NCI-H345 treated with DMSO at 0.1 percent for 48 hours (cell line): ENCODE data around the gene FAM78A.

ENCODE experiments used
- DNase-seq: peaks from one replicate; lab custom pipeline; 2025; ENCODE audit not compliant: unreplicated experiment; lab: John Stamatoyannopoulos, UW

Gene FAM78A

GRCh38 chr9:131240047-131240921 lies 36.0 kb downstream of the FAM78A start:
- DNase-seq: no peak

DNA sequence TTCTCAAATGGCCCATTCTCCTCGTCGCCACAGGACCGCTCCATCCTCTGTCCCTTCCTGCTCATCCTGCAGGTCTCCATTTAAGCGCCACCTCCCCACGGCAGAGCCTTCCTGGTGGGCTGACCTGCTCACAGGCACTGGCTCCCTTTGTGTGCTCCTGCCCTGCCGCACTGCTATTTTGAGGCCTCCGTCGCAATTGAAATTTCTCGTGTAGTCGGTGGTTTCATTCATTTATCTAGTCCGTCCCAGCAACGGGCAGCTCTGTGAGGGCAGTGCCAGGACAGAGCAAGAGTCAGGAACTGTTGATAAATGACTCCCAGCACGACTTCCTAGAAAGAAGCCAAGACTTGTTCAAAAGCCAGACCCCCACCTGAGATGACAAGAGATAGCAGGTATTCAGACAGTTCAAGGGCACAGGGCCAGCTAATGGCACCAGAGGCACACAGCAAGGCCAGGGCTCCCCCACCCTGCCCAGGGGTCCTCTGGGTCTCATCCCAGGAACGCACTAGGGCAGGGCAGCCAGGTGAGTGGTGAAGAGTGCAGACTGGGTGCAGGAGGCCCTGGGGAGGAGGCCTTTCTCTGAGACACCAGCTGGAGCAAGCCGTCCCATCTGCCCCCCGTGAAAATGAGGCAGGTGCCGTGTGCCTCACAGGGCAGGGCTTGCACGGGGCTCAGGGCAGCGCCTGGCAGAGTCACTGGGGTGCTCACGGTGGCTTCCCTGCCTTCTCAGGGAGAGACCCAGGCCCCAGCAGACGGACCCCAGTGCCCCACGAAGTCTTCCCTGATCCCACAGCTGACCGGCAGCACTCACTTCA lies 36.9 kb downstream of the FAM78A start:
- DNase-seq: no peak

DNA sequence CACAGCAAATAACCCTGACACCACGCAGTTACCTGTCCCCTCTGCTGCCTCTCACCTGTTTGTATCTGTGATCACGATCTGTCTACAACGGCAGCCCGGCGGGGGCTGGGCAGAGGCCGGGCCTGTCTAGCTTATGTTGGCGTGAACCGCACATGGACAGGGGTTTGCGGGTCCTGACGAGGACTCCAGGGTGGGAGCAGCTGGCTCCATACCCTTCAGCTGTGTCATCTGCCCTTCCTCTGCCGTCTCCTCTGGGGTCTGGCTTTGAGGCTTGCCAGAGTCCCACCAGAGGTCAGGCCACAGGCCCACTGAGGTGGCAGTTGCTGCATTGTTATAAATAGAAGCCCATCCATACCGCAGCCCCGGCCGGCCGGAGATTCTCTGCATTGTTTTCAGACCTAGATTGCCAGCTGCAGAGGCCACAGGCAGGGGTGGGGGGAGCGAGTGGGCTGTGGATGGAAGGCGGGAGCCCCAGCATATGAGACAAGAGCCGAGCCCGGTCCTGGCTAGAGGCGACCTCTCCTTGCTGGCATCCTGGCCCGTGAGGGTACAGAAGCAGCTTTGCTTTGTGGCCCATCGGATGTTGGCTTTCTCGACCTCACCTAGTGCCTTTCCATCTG lies 37.8 kb downstream of the FAM78A start:
- no peak for DNase-seq

GRCh38 chr9:131237931-131238401 lies 38.3 kb downstream of the FAM78A start:
- DNase-seq: no peak

- no peak for DNase-seq
Measured at GRCh38 chr9:131237291-131237690, 39.0 kb downstream of the FAM78A start.

- no peak for DNase-seq
Measured at GRCh38 chr9:131236761-131237160, 39.5 kb downstream of the FAM78A start.

DNA sequence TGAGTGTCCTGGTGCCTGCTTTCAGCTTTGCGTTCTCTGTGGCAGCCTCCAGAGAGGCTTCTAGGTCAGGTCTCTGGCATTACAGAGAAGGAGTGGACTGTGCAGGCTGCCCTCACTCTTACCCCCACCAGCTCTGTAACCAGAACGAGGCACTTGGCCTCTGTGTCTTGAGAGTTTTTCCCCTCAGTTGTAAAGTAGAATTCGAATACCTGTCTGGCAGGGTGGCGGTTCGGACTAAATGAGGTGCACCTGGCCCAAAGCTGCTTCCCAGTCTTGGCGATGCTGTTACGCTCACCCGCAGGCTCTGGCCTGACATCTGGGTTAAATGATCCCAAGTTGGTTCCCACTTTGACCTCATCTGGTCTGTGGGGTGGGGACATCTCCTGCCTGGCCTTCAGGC lies 40.1 kb downstream of the FAM78A start:
- DNase-seq: no peak

GRCh38 chr9:131235480-131235851 lies 40.8 kb downstream of the FAM78A start:
- DNase-seq: no peak

GRCh38 chr9:131234799-131235479 lies 41.4 kb downstream of the FAM78A start:
- DNase-seq: no peak

GRCh38 chr9:131233995-131234394 lies 42.3 kb downstream of the FAM78A start:
- DNase-seq: no peak

- DNase-seq: no peak
Measured at GRCh38 chr9:131233556-131233955, 42.8 kb downstream of the FAM78A start.

- no peak for DNase-seq
Measured at GRCh38 chr9:131228988-131229387, 47.3 kb downstream of the FAM78A start.

DNA sequence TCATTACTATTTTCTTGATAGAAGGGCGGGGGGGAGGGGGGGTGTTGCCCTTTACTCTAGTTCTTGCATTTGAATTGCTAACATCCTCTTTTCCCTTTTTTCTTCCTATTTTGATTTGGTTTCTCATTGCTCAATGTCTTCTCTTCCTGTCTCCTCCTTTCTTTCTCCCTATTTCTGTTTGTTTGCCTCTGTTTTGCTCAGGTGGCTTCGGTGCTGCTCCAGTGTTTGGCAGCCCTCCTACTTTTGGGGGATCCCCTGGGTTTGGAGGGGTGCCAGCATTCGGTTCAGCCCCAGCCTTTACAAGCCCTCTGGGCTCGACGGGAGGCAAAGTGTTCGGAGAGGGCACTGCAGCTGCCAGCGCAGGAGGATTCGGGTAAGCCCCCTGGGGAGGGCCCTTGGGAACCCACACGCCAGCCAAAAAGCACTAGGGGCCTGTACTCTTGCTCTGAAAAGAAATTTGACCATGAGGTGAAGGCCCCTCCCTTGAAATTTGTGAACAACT lies 48.3 kb downstream of the FAM78A start:
- DNase-seq: peak; percentile 76

- DNase-seq: peak; percentile 67
Measured at GRCh38 chr9:131227112-131227958, 49.0 kb downstream of the FAM78A start.

- no peak for DNase-seq
Measured at GRCh38 chr9:131226226-131226625, 50.1 kb downstream of the FAM78A start.

DNA sequence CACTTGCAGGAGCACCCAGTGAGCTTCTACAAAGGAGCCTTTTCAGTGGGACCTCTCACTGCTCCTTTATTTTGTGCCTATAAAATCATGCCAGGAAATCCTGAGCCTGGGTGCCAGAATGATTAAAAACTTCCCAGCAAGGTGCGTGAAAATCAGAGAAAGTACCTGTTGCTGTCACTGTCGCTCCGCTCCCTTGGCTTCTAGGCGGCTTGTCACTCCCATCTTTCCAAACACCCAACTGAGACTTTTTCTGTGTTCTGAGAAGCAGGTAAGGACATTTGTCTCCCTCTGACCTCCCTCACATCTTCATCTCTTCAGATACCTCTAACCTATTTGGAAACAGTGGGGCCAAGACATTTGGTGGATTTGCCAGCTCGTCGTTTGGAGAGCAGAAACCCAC lies 53.9 kb downstream of the FAM78A start:
- no peak for DNase-seq

GRCh38 chr9:131220485-131220884 lies 55.8 kb downstream of the FAM78A start:
- no peak for DNase-seq

- DNase-seq: no peak
Measured at GRCh38 chr9:131218370-131218769, 57.9 kb downstream of the FAM78A start.

DNA sequence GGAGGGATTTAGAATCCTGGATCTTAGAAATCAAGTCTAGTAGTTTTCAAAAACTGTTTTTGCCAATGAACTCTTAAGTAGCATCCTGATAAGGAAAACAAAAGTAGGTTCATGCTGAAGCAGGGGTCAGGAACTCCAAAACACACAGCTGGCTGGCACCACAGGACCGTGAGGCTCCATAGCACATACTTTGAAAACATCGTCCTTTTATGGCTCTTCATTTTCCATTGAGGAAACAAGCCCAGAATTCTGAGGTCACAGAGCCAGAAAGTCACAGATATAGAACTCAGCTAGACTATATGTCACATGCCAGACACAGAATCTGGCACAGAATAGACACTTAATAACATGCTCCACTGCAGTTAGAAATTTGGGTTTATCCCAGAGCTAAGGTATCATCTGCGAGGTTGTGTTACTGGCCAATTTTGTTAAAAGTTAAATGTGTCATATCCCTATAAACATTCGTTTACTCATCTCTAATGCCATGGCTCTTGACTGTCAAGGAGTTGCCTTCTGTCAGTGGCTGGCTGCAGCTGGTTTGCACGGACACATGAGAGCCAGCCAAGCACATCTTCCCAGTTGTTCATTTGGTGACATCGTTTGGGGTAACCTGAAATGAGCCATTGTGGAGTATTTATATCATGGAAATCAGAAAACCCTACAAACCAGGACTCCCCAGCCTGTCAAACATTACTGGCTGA lies 58.8 kb downstream of the FAM78A start:
- DNase-seq: no peak
